T-helper 1 cell treated with Interleukin-12 subunit alpha and Interleukin-12 subunit beta and Interleukin-4 antibody, amounts not matched to agents 30 μg/mL and 1 μg/mL, for 36 hours (primary cell): Measurements from ENCODE around the gene GPR161.

ENCODE experiments used
- H3K27ac Mint-ChIP-seq: one replicate; pipeline ENCODE4 v1.8.0; 2021; ENCODE audit warnings: mild to moderate bottlenecking, mixed read lengths
- H3K27me3 Mint-ChIP-seq: one replicate; pipeline ENCODE4 v1.8.0; 2021; ENCODE audit warnings: low read depth, mixed read lengths
- H3K36me3 Mint-ChIP-seq: one replicate; pipeline ENCODE4 v1.8.0; 2021; ENCODE audit warnings: low read depth, mixed read lengths
- H3K4me1 Mint-ChIP-seq: one replicate; pipeline ENCODE4 v1.8.0; 2021; ENCODE audit warnings: low read depth, mixed read lengths
- H3K4me3 Mint-ChIP-seq: one replicate; pipeline ENCODE4 v1.8.0; 2021; ENCODE audit warnings: mild to moderate bottlenecking, moderate library complexity, mixed read lengths
- H3K9me3 Mint-ChIP-seq: one replicate; pipeline ENCODE4 v1.8.0; 2021; ENCODE audit warnings: mixed read lengths

The GPR161 gene

GRCh38 chr1:168090395-168090794, 46.3 kb downstream of the GPR161 start:
- Mint-ChIP-seq H3K4me3 (no peak overlapping the region), H3K9me3 (no peaks in the 10 kb centered on the region), H3K36me3 (no peaks in the 10 kb centered on the region), H3K27ac (no peak overlapping the region), H3K27me3 (peaks cover 8% of the 10 kb centered on the region), H3K4me1 (no peaks in the 10 kb centered on the region)

DNA sequence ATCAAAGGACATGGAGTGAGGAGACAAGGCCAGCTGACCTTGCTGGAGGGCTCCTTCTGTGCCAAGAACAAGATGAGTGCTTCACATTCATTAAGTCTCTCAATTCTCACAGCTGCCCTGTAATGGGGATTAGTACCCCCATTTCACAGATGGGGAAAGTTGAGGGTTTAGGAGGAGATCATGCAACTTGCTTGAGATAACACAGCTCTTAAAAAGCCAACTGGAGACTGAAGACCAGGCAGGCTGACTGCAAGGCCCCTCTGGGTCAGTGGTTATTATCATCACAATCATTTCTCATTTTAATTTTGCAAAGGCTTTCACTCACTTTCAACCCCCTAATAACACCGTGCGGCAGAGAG, 46.8 kb downstream of the GPR161 start:
- no peak overlapping the region for H3K4me3 Mint-ChIP-seq
- no peak overlapping the region for H3K27ac Mint-ChIP-seq
- no peaks in the 10 kb centered on the region for H3K36me3 Mint-ChIP-seq
- no peaks in the 10 kb centered on the region for H3K4me1 Mint-ChIP-seq
- peaks cover 8% of the 10 kb centered on the region for H3K27me3 Mint-ChIP-seq
- no peaks in the 10 kb centered on the region for H3K9me3 Mint-ChIP-seq

DNA sequence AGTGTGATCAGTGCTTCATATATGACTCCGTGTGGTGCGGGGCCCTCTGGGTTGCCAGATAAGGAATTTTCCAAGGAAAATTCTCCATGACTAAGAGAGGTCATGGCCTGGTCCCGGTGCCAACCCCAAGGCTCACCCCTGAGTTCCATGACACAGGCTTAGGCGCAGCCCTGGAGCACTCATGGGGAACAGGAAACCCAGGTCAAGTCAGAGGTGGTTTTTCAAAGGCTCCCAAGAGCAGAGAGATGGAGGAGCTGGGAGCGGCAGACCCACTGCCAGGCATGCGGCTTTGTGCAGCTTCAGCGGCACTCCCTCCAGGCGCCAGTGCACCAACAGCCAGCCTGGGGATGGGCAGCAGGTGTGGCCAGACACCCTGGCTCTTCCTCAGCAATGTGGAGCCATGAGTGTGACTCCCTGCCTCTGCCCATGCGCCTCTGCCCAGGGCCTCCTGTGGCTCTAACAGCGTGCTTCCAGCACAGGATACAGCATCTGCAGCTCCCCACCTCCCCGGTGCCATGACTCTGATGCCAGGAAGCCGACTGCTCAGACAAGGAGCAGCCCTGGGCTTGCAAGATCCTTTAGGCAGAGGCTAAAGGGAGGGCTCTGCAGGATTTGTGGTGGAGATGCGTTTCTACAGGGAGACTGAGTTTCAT, 47.3 kb downstream of the GPR161 start:
- Mint-ChIP-seq H3K4me3 (no peak overlapping the region), H3K27ac (no peak overlapping the region), H3K36me3 (no peaks in the 10 kb centered on the region)

GRCh38 chr1:168088511-168089325, 48.0 kb downstream of the GPR161 start:
- H3K27me3 Mint-ChIP-seq = no peaks in the 10 kb centered on the region
- H3K9me3 Mint-ChIP-seq = no peaks in the 10 kb centered on the region
- no peak overlapping the region for H3K4me3 Mint-ChIP-seq
- H3K36me3 Mint-ChIP-seq = no peaks in the 10 kb centered on the region
- H3K27ac Mint-ChIP-seq = no peak overlapping the region
- no peaks in the 10 kb centered on the region for H3K4me1 Mint-ChIP-seq

More for the DNA sequence above, 47.3 kb downstream of the GPR161 start:
- peaks cover 6% of the 10 kb centered on the region for H3K27me3 Mint-ChIP-seq
- no peaks in the 10 kb centered on the region for H3K9me3 Mint-ChIP-seq
- H3K4me1 Mint-ChIP-seq = no peaks in the 10 kb centered on the region

DNA sequence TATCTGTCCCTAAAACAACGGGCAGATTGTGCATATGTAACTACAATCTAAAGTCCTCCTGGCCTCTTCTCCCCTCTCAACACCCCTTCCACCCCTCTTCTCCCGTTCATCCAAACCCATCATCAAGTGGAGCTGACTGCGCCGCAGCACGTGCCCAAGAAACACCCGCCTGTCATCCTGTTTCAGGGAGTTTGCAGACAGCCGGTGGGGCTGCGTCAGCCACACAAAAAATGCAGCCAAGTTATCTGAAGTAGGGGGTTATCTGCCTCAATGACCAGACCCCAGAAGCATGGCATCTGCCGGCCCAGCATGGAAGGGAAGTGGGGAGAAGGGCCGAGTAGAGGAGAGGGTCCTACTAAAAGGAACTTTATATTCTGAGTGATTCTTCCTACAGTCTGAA, 49.0 kb downstream of the GPR161 start:
- Mint-ChIP-seq H3K9me3 (no peaks in the 10 kb centered on the region), H3K4me1 (no peaks in the 10 kb centered on the region), H3K27ac (no peak overlapping the region), H3K36me3 (no peaks in the 10 kb centered on the region), H3K27me3 (no peaks in the 10 kb centered on the region), H3K4me3 (no peak overlapping the region)

DNA sequence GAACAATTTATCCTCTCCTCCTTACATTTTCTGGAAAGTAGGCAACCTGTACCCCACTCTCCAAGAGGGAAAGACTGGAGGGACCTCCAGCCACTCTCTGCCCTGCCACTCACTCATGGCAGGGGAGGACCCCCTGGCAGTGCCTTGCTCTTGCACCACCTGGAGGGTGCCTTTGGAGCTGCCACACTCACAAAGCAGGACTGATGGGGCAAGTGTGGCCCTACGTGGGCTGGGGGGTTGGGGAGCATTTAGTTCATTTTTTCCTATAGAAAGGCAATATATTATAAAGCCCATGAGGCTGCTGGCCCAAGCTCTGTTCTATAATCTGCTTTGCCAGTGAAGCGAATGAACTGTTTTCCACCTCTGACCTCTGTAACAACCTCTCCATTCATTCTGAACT, 50.3 kb downstream of the GPR161 start:
- no peaks in the 10 kb centered on the region for H3K27me3 Mint-ChIP-seq
- H3K27ac Mint-ChIP-seq = no peak overlapping the region
- no peaks in the 10 kb centered on the region for H3K36me3 Mint-ChIP-seq
- H3K4me1 Mint-ChIP-seq = peaks cover 5% of the 10 kb centered on the region
- no peak overlapping the region for H3K4me3 Mint-ChIP-seq
- H3K9me3 Mint-ChIP-seq = no peaks in the 10 kb centered on the region

DNA sequence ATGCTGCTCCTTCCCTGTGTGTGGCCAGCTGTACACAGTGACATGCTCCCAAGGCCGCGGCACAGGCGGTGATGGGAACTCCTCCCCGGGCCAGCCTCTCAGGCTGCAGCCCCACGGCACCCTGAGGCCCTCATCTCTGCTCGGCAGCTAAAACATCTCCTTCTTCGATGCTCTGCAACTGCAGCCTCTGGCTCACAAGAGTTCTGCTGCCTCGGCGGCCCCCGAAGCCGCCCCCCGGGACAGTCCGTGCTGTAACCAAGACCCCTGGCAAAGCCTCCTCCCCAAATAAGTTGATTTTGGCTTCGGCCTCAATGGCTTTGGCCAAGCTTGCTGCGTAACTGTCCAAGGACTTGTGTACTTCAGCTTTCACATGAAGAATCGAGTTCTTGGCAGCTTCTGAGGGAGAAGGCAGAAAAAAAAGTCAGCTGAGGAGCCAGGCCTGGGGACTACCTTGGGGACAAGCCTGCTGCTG, 51.3 kb downstream of the GPR161 start:
- no peaks in the 10 kb centered on the region for H3K9me3 Mint-ChIP-seq
- H3K4me1 Mint-ChIP-seq = peaks cover 5% of the 10 kb centered on the region
- no peaks in the 10 kb centered on the region for H3K36me3 Mint-ChIP-seq
- no peak overlapping the region for H3K27ac Mint-ChIP-seq
- no peaks in the 10 kb centered on the region for H3K27me3 Mint-ChIP-seq
- no peak overlapping the region for H3K4me3 Mint-ChIP-seq

GRCh38 chr1:168084396-168085231, 52.1 kb downstream of the GPR161 start:
- Mint-ChIP-seq H3K4me3 (no peak overlapping the region), H3K36me3 (no peaks in the 10 kb centered on the region), H3K9me3 (no peaks in the 10 kb centered on the region), H3K27ac (no peak overlapping the region), H3K27me3 (no peaks in the 10 kb centered on the region), H3K4me1 (peaks cover 5% of the 10 kb centered on the region)

- Mint-ChIP-seq H3K9me3 (no peaks in the 10 kb centered on the region), H3K4me3 (no peak overlapping the region), H3K36me3 (no peaks in the 10 kb centered on the region), H3K27me3 (no peaks in the 10 kb centered on the region), H3K4me1 (peaks cover 5% of the 10 kb centered on the region), H3K27ac (no peak overlapping the region)
Observed at GRCh38 chr1:168083456-168084325, 53.0 kb downstream of the GPR161 start.

DNA sequence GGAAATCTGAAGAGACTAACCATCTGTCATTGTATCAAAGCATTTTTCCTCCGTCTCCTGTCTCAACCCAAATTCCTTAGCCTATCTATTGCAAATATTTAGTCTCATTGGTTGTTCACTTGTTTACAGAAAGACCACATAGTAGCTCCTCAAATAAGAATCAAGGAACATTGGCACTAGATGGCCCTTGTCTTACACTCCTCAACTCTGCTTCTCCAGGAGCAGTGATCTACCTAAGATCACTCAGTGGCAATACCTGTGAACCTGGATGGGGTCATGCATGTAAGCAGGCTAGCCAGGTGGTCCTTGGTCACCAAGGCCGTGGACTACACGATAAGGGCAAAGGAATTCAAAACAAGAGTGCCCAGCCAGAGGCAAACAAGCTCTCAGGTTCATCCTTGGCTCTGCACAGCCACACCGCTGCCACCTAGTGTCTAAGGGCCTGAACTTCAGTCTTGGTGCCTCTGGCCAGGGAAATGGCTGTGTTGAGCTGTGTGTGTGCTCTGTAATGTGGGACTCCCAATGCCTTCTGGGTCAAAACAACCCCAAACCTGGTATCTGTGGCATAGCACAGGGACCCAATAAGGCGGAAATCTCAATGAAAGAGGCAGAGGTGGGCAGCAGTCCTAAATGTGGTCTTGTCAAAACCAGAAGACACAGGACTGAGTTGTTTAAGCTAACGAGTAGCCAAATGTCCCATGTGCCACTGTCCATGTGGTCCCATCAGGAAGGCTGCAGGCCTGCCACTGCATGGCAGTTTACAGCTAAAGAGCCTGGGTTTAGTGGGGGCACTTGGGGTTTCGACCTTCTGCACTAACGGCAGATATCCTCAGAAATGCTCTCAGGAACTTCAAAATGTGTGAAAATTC, 54.5 kb downstream of the GPR161 start:
- H3K4me1 Mint-ChIP-seq = peaks cover 5% of the 10 kb centered on the region
- no peaks in the 10 kb centered on the region for H3K9me3 Mint-ChIP-seq
- H3K27ac Mint-ChIP-seq = no peak overlapping the region
- no peaks in the 10 kb centered on the region for H3K36me3 Mint-ChIP-seq
- no peaks in the 10 kb centered on the region for H3K27me3 Mint-ChIP-seq
- no peak overlapping the region for H3K4me3 Mint-ChIP-seq

DNA sequence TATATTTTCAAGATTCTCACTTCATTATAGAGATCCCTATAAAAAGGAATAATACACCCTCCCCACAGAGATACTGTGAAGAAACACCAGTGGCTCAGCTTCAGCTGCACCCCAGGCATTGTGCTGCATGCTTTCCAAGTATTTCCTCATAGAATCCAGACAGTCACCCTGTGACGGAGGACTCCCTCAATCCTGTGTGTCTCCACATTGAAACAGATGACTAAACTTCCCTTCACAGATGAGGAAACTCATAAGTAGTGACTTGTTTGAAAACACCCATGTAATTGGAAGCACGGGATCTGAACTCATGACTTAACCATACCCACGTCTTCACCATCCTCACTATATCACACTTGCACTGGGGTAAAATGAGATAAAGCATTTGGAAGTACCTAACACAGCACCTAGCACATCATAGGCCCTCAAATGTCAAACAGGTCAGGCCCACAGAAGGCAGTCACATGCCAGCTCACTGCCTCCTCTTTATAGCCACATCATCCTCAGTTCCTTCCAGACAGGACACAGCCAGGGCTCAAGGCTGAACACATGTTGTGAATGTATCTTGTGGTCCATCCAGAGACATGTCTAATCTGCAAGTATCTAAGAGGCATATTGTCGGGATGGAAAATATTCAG, 55.2 kb downstream of the GPR161 start:
- Mint-ChIP-seq H3K4me1 (peaks cover 5% of the 10 kb centered on the region), H3K27ac (no peak overlapping the region), H3K27me3 (no peaks in the 10 kb centered on the region), H3K9me3 (no peaks in the 10 kb centered on the region), H3K4me3 (no peak overlapping the region), H3K36me3 (peaks cover 5% of the 10 kb centered on the region)

DNA sequence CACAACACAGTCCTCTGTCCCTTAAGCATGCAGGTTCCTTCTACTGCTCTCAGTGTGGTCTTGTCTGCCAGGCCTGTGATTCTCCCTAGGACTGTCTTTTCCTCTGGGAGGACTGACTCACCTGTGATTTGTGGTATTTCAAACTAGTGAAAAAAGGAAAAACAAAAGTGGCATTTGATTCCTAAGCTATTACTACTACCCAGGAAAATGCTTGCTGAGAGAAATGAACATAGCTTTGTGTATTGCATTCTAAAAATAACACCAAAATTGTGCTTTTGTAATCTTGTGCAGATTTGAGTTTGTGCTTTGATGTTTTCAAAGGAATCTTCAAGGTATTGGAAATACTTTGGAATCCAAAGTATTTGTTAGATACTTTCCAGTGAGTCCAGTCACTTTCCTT, 57.0 kb downstream of the GPR161 start:
- Mint-ChIP-seq H3K27ac (no peak overlapping the region), H3K4me3 (no peak overlapping the region), H3K27me3 (no peaks in the 10 kb centered on the region), H3K4me1 (peaks cover 5% of the 10 kb centered on the region), H3K36me3 (peaks cover 9% of the 10 kb centered on the region), H3K9me3 (no peaks in the 10 kb centered on the region)

DNA sequence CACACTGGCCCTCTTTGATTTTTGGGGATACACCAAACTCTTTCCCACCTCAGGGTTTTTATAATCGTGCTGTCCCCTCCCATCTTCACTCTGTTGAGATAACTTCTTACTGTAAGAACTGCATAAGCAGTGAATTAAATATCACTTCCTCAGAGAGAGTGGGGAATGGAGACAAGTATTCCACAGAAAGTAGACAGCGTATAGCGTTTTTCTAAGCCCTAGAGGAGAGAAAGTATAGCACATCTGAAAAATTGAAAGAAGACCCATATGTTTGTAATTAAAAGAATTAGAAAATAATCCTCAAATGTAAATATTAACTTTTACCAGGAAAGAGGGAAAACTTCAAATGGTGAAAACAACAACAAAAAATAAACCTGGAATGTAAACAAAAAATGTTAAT, 67.3 kb downstream of the GPR161 start:
- H3K36me3 Mint-ChIP-seq = peaks cover 34% of the 10 kb centered on the region
- H3K9me3 Mint-ChIP-seq = no peaks in the 10 kb centered on the region
- H3K27me3 Mint-ChIP-seq = no peaks in the 10 kb centered on the region
- H3K27ac Mint-ChIP-seq = no peak overlapping the region
- H3K4me1 Mint-ChIP-seq = no peaks in the 10 kb centered on the region
- no peak overlapping the region for H3K4me3 Mint-ChIP-seq
